HL-60 (cell line): ENCODE results near the gene UGT1A4.

Source experiments
- GABPA ChIP-seq: IDR thresholded peaks from 2 replicates; pipeline ENCODE4 v1.6.1; 2012; ENCODE audit warnings: low read depth
- POLR2AphosphoS5 ChIP-seq: IDR thresholded peaks from 2 replicates; pipeline ENCODE4 v1.6.1; 2012; ENCODE audit warnings: low read depth
- REST ChIP-seq: IDR thresholded peaks from 2 replicates; pipeline ENCODE4 v1.6.1; 2012; ENCODE audit warnings: low read depth; ENCODE audit not compliant: insufficient replicate concordance
- SPI1 ChIP-seq: IDR thresholded peaks from 2 replicates; pipeline ENCODE4 v1.6.1; 2012; ENCODE audit warnings: low read depth, mild to moderate bottlenecking, borderline replicate concordance
- TF ChIP-seq, protein P1 (sequence below): IDR thresholded peaks from one replicate; pipeline ENCODE4 v1.5.1; 2011; ENCODE audit warnings: low read length, control low read depth, inconsistent platforms; ENCODE audit not compliant: insufficient read depth

- TF ChIP-seq, protein P1, sequence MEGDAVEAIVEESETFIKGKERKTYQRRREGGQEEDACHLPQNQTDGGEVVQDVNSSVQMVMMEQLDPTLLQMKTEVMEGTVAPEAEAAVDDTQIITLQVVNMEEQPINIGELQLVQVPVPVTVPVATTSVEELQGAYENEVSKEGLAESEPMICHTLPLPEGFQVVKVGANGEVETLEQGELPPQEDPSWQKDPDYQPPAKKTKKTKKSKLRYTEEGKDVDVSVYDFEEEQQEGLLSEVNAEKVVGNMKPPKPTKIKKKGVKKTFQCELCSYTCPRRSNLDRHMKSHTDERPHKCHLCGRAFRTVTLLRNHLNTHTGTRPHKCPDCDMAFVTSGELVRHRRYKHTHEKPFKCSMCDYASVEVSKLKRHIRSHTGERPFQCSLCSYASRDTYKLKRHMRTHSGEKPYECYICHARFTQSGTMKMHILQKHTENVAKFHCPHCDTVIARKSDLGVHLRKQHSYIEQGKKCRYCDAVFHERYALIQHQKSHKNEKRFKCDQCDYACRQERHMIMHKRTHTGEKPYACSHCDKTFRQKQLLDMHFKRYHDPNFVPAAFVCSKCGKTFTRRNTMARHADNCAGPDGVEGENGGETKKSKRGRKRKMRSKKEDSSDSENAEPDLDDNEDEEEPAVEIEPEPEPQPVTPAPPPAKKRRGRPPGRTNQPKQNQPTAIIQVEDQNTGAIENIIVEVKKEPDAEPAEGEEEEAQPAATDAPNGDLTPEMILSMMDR = no peak
- no peak for TF ChIP-seq POLR2AphosphoS5
- TF ChIP-seq GABPA = no peak
- no peak for TF ChIP-seq REST
- no peak for TF ChIP-seq SPI1
Observed at GRCh38 chr2:233803994-233804393, 85.5 kb downstream of the UGT1A4 start.
